Occipital lobe (tissue), 2 donors: ENCODE data around the gene KLK11. TPM values are rescaled to one million over a fixed set of nuclear protein-coding genes. Genes with fewer than 3 reads are reported as not detected.

Source experiments
- DNase-seq: peaks from one replicate; lab custom pipeline; 2025; lab: John Stamatoyannopoulos, UW
- total RNA-seq: library from RNA; depleted of rRNA; stranded (reverse); fragments of >200 nt; gene quantifications from one replicate; pipeline ENCODE4 v1.2.3, GENCODE V29; 2014

KLK11 gene
- total RNA-seq, 1 donor from 2014 or later: not detected

GRCh38 chr19:50974702-50975556, 51.5 kb downstream of the KLK11 start:
- no peak for DNase-seq

GRCh38 chr19:50972795-50973376, 53.5 kb downstream of the KLK11 start:
- DNase-seq: no peak

Other genes starting within 250 kb of the KLK11 start
- not detected for gene ACP4, start 236.2 kb downstream of the KLK11 start, total RNA-seq
- not detected for gene KLK1, start 202.8 kb downstream of the KLK11 start, total RNA-seq
- not detected for gene KLK15, start 193.0 kb downstream of the KLK11 start, total RNA-seq
- not detected for gene KLK3, start 171.7 kb downstream of the KLK11 start, total RNA-seq
- gene KLK2, start 153.2 kb downstream of the KLK11 start, total RNA-seq: not detected
- gene KLK4, start 115.2 kb downstream of the KLK11 start, total RNA-seq: not detected
- gene KLK5, start 73.6 kb downstream of the KLK11 start, total RNA-seq: not detected
- gene KLK6, start 57.0 kb downstream of the KLK11 start, total RNA-seq: not detected
- gene KLK7, start 42.7 kb downstream of the KLK11 start, total RNA-seq: not detected
- gene KLK8, start 25.0 kb downstream of the KLK11 start, total RNA-seq: not detected
- not detected for gene KLK10, start 6.9 kb downstream of the KLK11 start, total RNA-seq
- gene KLK12, start 8.4 kb upstream of the KLK11 start, total RNA-seq: not detected
- gene KLK13, start 38.5 kb upstream of the KLK11 start, total RNA-seq: not detected
- gene KLK14, start 56.3 kb upstream of the KLK11 start, total RNA-seq: not detected
- gene CTU1, start 81.8 kb upstream of the KLK11 start, total RNA-seq: 4.5 TPM
- 0.78 TPM for gene SIGLEC9, start 98.3 kb upstream of the KLK11 start, total RNA-seq
- 0.16 TPM for gene SIGLEC7, start 115.7 kb upstream of the KLK11 start, total RNA-seq
- gene CD33, start 198.5 kb upstream of the KLK11 start, total RNA-seq: 0.16 TPM
- not detected for gene SIGLECL1, start 224.5 kb upstream of the KLK11 start, total RNA-seq